ENCODE results near the gene XRN1. TPM values are rescaled to one million over a fixed set of nuclear protein-coding genes. Genes with fewer than 3 reads are reported as not detected.
"Not testable (repeated sequence)": the region's sequence is repeated elsewhere in the genome, so short reads cannot be mapped to it uniquely, and the experiment has no call there.

Gene XRN1
- total and polyA plus RNA-seq, 9 donors, result 7.6 to 49.9 (median 42.4) TPM

DNA sequence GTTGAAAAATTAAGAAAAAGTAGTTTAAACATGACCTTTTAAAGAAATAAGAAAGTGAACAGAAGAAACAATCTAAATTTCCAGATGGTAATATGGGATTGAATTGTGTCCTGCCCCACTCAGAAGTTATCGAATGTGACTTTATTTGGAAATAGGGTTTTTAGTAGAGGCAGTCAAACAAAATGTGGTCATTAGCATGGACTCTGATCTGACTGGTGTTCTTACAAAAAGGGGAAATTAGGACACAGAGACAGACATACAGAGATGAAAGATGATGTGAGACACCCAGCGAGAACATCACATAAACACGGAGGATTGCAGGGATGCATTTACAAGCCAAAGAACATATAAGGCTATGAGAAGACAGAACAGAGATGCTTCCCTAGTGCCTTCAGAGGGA, 73.2 kb downstream of the XRN1 start:
- no peaks in the 10 kb centered on the region for H3K36me3 ChIP-seq

GRCh38 chr3:142369576-142369975, 78.3 kb downstream of the XRN1 start:
- H3K36me3 ChIP-seq; intact Hi-C loops (cut with DNase I); H3K4me3 ChIP-seq; DNase-seq; H3K9me3 ChIP-seq; H3K27me3 ChIP-seq; H3K27ac ChIP-seq; H3K4me1 ChIP-seq (ENCODE audit: insufficient read depth): not testable (repeated sequence)
- WGBS, 3 donors, result 90 to 94% (median 93%) methylated on average over 6 of the region's 6 CpGs

More for the DNA sequence above, 73.2 kb downstream of the XRN1 start:
- TF ChIP-seq EP300 (IDR thresholded peaks at IDR 0.05) (no peak), POLR2A (IDR thresholded peaks at IDR 0.05) (no peak), CTCF (IDR thresholded peaks at IDR 0.05) (no peak)
- intact Hi-C loops (cut with DNase I), result no loop called here
- H3K4me3 ChIP-seq, result no peak overlapping the region
- WGBS, 3 donors, result 93 to 99% (median 95%) methylated on average over 3 of the region's 3 CpGs
- H3K4me1 ChIP-seq (ENCODE audit: insufficient read depth), result no peaks in the 10 kb centered on the region
- no peak overlapping the region for H3K27ac ChIP-seq
- no peak for DNase-seq
- no peaks in the 10 kb centered on the region for H3K9me3 ChIP-seq
- no peaks in the 10 kb centered on the region for H3K27me3 ChIP-seq

DNA sequence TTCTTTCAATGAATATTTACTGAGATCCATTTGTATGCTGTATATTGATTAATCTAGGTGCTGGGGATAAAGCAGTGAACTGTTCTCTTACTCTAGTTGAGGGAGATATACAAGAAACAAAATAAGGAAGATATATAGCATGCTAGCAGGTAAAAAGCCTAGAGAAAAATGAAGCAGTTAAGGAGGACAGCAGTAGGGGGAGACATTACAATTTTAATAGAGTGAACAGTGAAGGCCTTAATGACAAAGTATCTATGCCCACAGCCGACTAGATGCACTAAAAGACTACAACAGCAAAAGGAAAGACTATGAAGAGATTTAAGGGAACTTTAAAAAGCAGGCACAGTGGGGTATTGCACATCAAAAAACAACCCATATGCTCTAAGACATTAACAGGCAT, 81.4 kb downstream of the XRN1 start:
- Histone ChIP-seq H3K27me3 (peaks cover 3% of the 10 kb centered on the region), H3K9me3 (no peaks in the 10 kb centered on the region), H3K36me3 (no peaks in the 10 kb centered on the region), H3K27ac (no peak overlapping the region), H3K4me1 (ENCODE audit: insufficient read depth) (no peaks in the 10 kb centered on the region), H3K4me3 (no peak overlapping the region)
- intact Hi-C loops (cut with DNase I), result no loop called here
- DNase-seq, result no peak
- WGBS, 3 donors, result 63 to 68% (median 67%) methylated on average over 1 of the region's 1 CpG
- no peak for TF ChIP-seq EP300 (IDR thresholded peaks at IDR 0.05)
- TF ChIP-seq POLR2A (IDR thresholded peaks at IDR 0.05), result no peak
- TF ChIP-seq CTCF (IDR thresholded peaks at IDR 0.05), result no peak

DNA sequence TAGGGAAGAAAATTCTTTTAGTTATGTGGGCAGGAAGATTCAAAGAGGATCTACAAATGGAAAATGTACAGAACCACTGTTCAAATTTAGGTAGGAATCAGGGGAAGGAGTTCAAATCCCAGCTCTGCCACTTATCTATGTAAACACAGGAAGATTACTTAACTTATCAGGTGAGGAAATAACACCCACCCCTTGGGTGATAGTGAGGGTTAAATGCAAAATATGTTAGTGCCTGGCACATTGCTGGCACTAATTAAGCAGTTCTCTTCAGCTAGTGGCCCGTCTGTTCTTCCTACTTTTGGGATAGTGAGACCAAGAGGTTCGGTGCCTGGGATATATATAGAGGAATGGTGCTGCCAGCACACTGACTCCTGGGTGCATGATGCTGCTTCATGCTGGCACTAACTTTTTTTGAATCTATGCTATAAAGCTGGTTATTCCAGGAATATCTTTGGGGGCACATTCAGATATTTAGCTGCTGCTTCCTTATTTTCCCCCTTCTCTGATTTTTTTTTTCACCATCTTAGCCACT, 83.8 kb downstream of the XRN1 start:
- Histone ChIP-seq H3K9me3 (no peaks in the 10 kb centered on the region), H3K4me1 (ENCODE audit: insufficient read depth) (no peaks in the 10 kb centered on the region), H3K4me3 (no peak overlapping the region), H3K27ac (no peak overlapping the region), H3K36me3 (no peaks in the 10 kb centered on the region), H3K27me3 (peaks cover 3% of the 10 kb centered on the region)
- no peak for TF ChIP-seq EP300 (IDR thresholded peaks at IDR 0.05)
- TF ChIP-seq CTCF (IDR thresholded peaks at IDR 0.05), result no peak
- no peak for DNase-seq
- 91 to 95% (median 94%) methylated on average over 2 of the region's 2 CpGs for WGBS, 3 donors
- intact Hi-C loops (cut with DNase I), result no loop called here

GRCh38 chr3:142363433-142363832, 84.4 kb downstream of the XRN1 start:
- WGBS, 3 donors, result 94 to 99% (median 94%) methylated on average over 2 of the region's 2 CpGs
- H3K27ac ChIP-seq; H3K9me3 ChIP-seq; H3K4me1 ChIP-seq (ENCODE audit: insufficient read depth); intact Hi-C loops (cut with DNase I); H3K4me3 ChIP-seq; H3K27me3 ChIP-seq; DNase-seq; H3K36me3 ChIP-seq: not testable (repeated sequence)

GRCh38 chr3:142359367-142359766, 88.5 kb downstream of the XRN1 start:
- intact Hi-C loops (cut with DNase I), result no loop called here
- H3K9me3 ChIP-seq, result no peaks in the 10 kb centered on the region
- TF ChIP-seq CTCF (IDR thresholded peaks at IDR 0.05) (no peak), EP300 (IDR thresholded peaks at IDR 0.05) (no peak), POLR2A (IDR thresholded peaks at IDR 0.05) (no peak)
- no peaks in the 10 kb centered on the region for H3K27me3 ChIP-seq
- H3K36me3 ChIP-seq, result no peaks in the 10 kb centered on the region
- H3K4me1 ChIP-seq (ENCODE audit: insufficient read depth), result no peaks in the 10 kb centered on the region
- H3K4me3 ChIP-seq, result no peak overlapping the region
- DNase-seq, result no peak
- no peak overlapping the region for H3K27ac ChIP-seq
- WGBS, 3 donors, result 93 to 94% (median 93%) methylated on average over 2 of the region's 2 CpGs
